ENCODE results near the gene TRPM1. TPM values are rescaled to one million over a fixed set of nuclear protein-coding genes. Genes with fewer than 3 reads are reported as not detected.

The TRPM1 gene
- total RNA-seq, 1 donor, result under 0.01 TPM

DNA sequence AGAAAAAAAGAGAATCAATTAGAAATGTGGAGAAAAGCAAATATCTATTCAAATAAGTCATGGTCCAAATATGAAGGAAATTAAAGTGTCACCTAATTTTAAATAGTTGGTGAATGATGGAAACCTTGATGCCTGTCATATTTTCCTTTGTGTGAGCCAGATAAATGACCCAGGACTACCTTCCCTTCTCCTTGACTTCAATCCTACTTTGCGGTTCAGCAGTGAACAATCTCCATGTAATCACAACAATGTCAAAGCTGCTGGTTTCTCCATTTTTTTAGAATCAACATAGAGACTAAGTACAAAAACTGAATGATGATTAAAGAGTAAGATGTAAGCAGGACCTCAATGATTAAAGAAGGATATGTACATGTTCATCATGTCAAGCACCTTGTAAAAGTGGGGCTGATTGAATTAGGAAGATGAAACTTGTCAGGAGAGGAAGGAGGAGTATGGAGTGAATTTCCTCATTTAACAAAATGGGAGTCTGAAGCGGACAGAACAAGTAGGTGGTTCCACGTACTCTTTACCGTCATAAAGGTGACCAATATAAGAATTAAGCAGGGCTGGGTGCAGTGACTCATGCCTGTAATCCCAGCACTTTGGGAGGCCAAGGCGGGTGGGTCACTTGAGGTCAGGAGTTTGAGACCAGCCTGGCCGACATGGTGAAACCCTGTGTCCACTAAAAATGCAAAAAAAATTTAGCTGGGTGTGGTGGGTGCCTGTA, 43.1 kb downstream of the TRPM1 start:
- no peak overlapping the region for H3K4me3 ChIP-seq (ENCODE audit: low read depth, low read length)
- TF ChIP-seq, protein P1, sequence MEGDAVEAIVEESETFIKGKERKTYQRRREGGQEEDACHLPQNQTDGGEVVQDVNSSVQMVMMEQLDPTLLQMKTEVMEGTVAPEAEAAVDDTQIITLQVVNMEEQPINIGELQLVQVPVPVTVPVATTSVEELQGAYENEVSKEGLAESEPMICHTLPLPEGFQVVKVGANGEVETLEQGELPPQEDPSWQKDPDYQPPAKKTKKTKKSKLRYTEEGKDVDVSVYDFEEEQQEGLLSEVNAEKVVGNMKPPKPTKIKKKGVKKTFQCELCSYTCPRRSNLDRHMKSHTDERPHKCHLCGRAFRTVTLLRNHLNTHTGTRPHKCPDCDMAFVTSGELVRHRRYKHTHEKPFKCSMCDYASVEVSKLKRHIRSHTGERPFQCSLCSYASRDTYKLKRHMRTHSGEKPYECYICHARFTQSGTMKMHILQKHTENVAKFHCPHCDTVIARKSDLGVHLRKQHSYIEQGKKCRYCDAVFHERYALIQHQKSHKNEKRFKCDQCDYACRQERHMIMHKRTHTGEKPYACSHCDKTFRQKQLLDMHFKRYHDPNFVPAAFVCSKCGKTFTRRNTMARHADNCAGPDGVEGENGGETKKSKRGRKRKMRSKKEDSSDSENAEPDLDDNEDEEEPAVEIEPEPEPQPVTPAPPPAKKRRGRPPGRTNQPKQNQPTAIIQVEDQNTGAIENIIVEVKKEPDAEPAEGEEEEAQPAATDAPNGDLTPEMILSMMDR (IDR thresholded peaks at IDR 0.05; ENCODE audit: insufficient read depth, low read depth, low read length), result no peak
- no peak for DNase-seq (ENCODE audit: low read depth)

DNA sequence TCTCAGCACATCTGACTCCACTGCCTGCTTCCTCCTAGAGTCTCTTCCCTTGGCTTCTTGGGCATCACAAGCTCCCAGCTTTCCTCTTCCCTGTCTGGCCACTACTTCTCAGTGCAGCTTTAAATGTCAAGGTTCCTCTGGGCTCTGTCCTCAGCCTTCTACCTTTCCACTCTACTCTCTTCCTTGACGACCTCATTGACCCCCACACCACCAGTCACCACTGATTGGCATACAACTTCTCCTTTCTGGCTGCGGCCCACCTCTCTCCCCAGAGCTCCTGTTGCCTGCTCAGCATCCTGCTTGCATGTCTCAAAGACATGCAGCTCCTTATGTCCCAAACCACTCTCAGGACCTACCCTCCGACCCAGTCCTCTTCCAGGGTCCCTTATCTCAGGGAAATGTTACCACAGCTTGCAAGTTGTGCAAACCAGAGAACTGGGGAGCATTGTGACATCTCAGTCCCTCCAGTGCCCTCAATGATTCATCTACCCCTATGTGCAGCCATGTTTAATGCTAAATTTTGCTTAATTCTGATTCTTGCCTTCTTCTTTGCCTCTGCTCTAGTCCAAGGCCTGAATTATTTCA, 49.9 kb downstream of the TRPM1 start:
- no peak for DNase-seq (ENCODE audit: low read depth)
- TF ChIP-seq, protein P1 (IDR thresholded peaks at IDR 0.05; ENCODE audit: insufficient read depth, low read depth, low read length), result no peak
- no peak overlapping the region for H3K4me3 ChIP-seq (ENCODE audit: low read depth, low read length)

DNA sequence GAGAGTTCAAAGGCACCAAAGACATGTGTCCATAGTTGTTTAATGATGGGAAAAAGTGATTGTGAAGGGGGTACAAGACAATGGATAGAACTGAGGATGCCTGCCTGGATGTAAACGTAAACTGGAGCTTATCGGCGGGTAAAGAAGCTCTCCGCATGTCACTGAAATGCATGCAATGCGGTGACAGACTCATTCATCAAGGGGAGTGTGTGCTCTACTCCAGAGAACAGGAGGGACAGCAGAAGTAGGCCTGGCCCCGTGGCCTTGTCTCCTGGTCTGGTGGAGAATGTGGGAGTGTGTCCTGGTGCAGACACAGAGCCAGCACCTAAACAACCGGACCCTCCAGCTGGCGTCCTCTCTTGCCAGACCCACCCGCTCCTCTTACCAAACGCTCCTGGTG, 50.6 kb downstream of the TRPM1 start:
- TF ChIP-seq, protein P1 (IDR thresholded peaks at IDR 0.05; ENCODE audit: insufficient read depth, low read depth, low read length), result no peak
- DNase-seq (ENCODE audit: low read depth), result no peak
- H3K4me3 ChIP-seq (ENCODE audit: low read depth, low read length), result no peak overlapping the region

DNA sequence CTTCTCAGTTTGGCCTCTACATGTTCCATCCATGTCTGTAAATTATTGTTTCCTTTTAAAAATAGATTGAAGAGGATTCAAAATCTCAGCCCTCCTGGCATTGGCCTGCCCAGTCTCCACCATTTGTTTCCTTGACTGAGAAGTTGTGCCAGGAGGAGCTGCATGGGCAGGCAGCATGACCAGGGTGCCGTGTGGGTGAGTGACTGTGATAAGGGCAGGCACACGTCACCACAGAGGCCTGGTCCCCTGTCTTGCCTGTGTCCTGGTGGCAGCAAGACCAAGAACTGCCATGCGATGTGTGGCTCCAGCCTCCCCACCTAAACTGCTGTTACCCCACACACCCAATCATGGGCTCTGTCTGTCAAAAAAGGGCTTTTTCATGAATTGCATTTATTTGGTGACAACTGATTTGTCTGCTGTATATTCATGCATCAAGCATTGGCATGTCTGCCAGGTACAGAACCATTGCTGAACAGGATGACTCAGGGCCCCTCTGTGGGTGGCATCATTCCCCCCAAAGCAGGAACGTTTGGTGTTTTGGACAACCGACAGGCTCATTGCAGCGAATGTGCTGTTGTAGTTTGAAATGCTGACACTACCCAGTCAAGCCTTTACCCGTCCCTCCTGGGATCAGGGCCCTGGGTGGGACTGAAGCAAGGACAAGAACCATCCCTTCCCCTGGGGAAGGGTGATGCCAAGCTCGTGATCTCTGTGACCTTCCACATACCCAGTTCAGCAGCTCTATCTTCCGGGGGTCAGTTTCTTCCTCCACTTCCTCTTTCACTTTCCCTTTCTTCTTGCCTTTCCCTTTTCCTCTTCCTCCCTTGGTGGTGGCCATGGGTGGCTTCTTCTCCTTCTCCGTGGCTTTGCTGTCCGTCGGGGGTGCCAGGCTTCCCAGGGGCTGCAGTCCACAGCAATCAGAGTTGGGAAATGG, 51.6 kb downstream of the TRPM1 start:
- DNase-seq (ENCODE audit: low read depth), result no peak
- TF ChIP-seq, protein P1 (IDR thresholded peaks at IDR 0.05; ENCODE audit: insufficient read depth, low read depth, low read length), result no peak
- H3K4me3 ChIP-seq (ENCODE audit: low read depth, low read length), result no peak overlapping the region

DNA sequence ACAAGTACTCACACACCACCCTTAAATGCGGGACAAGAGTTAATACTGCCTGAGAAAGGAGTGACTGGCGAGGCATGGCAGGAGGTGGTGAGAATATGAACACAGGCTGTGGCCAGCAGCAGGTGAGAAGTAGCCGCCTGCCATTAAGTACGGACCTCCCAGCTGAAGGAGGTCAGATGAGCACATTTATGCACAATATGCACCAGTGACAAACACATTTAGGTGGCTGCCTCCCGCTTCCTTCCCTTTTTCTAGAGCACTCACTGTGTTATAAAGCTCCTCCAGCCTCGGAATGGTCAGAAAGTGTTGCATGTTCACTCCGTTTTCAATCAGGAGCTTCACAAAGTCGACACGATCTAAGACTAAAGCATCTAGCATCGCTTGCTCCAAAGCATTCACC, 52.4 kb downstream of the TRPM1 start:
- no peak overlapping the region for H3K4me3 ChIP-seq (ENCODE audit: low read depth, low read length)
- TF ChIP-seq, protein P1 (IDR thresholded peaks at IDR 0.05; ENCODE audit: insufficient read depth, low read depth, low read length), result no peak
- DNase-seq (ENCODE audit: low read depth), result no peak

DNA sequence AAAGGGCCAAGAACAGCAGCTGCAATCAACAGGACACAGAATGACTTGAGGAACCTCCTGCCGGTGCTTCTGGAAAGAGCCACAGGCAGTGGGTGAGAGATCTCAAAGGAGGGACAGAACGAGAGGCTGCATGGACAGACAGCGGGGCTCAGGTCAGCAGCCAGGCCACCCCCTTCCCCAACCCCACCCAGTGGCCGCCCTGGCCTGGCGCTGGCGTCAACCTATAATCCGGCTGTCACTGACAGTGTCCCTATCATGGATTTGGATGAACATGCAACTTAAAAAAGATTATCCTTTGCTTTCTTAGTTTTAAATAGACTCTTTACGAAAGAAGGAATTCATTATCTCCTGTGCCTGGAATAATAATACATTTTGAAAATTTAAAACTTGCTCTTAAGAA, 54.1 kb downstream of the TRPM1 start:
- TF ChIP-seq, protein P1 (IDR thresholded peaks at IDR 0.05; ENCODE audit: insufficient read depth, low read depth, low read length), result no peak
- H3K4me3 ChIP-seq (ENCODE audit: low read depth, low read length), result no peak overlapping the region
- DNase-seq (ENCODE audit: low read depth), result no peak

Data from fibroblast of villous mesenchyme (primary cell).